OCI-LY7 (cell line): ENCODE measurements around the gene RARG.

Experiments
- EZH2phosphoT487 ChIP-seq: fragments of 200-600 bp; sonication (generic); IDR thresholded peaks from 2 replicates; pipeline ENCODE4 v1.6.1; 2018; ENCODE audit warnings: low read depth, borderline replicate concordance, mild to moderate bottlenecking, mixed run types, antibody characterized with exemption, low read length, moderate library complexity, mixed read lengths
- TF ChIP-seq, protein P1 (sequence below): fragments of 200-600 bp; sonication (generic); conservative IDR thresholded peaks from 2 replicates; pipeline ENCODE4 v1.5.1; 2014; ENCODE audit warnings: mild to moderate bottlenecking, antibody characterized with exemption, low read length, moderate library complexity, mixed read lengths

DNA sequence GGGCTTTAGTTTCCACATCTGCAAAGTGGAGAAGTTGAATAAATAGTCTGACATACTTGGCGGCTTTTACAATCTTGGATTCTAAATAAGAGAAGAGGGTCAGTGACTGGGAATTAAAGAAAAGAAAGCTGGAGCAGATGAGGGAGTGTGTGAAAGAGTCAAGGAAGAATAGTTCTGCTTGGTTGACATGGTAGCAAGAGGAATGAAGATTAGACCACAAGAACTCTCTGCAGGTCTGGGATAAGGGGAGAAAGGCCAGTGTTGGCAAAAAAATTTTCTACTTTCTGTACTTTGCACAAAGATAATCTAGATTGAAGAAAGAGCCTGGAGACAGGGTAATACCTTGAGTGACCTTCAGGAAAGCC, 30.9 kb downstream of the RARG start:
- TF ChIP-seq, protein P1, sequence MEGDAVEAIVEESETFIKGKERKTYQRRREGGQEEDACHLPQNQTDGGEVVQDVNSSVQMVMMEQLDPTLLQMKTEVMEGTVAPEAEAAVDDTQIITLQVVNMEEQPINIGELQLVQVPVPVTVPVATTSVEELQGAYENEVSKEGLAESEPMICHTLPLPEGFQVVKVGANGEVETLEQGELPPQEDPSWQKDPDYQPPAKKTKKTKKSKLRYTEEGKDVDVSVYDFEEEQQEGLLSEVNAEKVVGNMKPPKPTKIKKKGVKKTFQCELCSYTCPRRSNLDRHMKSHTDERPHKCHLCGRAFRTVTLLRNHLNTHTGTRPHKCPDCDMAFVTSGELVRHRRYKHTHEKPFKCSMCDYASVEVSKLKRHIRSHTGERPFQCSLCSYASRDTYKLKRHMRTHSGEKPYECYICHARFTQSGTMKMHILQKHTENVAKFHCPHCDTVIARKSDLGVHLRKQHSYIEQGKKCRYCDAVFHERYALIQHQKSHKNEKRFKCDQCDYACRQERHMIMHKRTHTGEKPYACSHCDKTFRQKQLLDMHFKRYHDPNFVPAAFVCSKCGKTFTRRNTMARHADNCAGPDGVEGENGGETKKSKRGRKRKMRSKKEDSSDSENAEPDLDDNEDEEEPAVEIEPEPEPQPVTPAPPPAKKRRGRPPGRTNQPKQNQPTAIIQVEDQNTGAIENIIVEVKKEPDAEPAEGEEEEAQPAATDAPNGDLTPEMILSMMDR = no peak
- no peak for TF ChIP-seq EZH2phosphoT487
